HG03097 (cell line): ENCODE data around the gene PDE9A.

Experiments used
- ATAC-seq: cut with Tn5 transposase; IDR thresholded peaks from one replicate; pipeline ENCODE4 v1.9.1; 2021; ENCODE audit not compliant: unreplicated experiment, low FRiP score

Gene PDE9A

DNA sequence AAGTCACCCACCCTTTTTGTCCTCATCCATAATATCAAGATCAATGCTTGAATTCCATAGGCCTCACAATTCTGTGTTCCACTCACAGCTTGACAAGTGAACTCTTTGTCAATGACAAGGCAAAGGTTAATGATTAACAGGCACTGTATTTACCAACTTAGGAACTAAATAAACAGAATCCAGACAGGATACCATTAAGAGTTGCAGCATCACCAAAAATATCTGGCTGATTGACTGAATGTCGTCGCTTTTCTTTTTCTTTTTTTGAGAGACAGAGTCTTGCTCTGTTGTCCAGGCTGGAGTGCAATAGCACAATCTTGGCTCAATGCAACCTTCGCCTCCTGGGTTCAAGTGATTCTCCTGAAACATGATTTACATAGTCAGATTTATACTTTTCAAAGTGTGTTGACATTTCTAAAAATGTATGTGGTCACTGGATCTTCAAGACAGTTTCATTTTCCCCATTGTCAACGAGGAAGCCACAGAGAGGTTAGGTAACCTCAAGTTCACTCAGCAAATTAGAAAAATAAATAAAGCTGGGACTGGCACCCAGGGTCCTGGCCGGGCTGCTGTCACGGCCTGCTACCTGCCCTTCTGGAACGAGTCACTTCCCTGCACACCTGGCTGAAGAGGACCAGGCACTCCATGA lies 81.0 kb downstream of the PDE9A start:
- ATAC-seq: no peak

DNA sequence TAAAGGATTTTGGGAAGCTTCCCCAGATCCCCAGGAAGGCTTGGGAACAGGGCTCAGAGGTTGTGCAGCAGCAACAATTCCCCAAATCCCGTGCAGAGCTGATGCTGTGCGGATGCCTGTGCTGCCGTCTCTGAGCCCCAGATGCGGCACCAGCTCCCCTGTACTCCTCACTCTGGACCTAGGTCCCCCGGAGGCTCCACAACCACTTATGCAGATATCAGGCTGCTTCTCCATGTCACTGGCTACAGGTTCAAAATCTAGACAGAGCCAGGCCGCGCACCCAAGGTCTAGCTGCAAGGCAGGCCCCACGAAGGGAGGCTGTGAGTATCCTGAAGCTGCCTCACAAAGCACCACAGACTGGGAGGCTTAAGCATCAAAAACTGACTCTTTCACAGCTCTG lies 81.6 kb downstream of the PDE9A start:
- no peak for ATAC-seq

DNA sequence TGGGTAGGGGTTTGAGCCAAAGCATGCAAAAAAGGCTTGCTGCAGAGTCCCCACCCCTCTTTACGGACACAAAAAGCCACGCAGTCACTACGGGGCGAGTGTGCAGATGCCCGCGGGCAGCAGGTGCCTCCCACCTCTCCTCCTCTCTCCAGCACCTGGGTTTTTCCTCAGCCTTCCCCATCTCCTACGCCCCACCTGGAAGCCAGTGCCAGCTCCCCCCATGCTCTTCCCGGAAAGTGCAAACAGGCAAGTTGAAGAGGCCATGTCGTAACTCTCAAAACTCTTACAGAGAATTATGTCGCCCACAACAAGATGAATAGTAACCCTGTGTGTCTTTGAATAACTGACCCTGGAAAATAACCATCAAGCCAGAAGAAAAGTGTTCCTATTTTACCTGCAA lies 82.5 kb downstream of the PDE9A start:
- no peak for ATAC-seq

DNA sequence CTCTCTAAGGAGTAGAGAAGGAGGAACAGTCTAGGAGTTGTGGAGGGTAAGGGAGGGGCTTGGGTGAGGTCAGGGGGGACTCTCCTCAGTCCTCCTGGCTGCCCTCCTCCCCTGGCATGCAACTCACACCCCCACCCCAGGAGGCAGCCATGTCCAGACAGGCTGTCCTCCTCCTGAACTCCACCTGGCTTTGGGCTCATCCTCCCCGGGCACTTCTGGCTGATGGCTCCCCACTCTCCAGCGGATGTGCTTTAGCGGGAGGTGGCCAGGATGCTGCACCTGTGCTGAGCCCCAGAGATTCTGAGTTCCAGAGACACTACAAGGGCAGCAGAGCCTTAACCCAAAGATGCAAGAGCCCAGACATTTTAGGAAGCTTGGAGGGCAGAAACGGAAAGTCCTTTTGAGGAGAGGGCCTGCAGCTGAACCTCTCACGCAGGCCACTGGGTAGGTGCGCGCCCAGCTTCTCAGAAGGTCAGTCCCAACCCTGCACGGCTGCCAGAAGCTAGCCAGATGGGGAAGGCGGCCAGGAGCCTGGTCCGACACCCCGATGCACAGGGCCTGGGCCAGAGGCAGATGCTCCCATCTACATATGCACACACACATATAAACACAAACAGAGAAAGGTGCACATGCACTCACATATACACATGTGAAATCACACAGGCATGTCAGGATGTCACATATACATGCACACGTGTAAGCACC lies 83.4 kb downstream of the PDE9A start:
- no peak for ATAC-seq

DNA sequence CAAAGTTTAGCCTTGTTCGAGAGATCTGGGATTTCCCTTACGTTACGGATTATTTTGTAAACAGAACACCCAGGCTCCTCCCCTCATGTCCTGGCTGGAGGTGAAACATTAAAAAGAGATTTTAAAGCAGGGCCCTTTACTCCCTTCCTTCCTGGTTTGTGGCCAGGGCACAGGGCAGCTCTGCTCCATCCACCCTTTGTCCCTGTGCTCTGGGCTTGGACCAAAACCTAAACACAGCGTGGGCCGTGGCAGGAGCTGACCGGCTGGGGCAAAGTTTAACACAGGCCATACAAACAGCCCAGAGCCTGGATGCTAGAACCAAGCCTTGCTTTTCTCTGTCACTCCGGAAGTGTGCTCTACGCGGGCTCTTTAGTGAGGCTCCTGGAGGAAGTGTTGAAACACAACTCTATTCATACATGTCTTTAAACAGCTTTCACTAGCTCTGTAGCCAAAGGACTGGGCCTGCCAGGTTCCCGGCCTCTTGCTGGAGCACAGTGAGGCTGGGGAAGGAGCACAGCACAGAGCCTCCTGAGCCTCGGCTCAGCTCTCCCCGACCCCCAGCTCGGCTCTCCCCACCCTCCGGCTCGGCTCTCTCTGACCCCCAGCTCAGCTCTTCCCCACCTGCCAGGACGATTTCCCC lies 84.7 kb downstream of the PDE9A start:
- no peak for ATAC-seq

DNA sequence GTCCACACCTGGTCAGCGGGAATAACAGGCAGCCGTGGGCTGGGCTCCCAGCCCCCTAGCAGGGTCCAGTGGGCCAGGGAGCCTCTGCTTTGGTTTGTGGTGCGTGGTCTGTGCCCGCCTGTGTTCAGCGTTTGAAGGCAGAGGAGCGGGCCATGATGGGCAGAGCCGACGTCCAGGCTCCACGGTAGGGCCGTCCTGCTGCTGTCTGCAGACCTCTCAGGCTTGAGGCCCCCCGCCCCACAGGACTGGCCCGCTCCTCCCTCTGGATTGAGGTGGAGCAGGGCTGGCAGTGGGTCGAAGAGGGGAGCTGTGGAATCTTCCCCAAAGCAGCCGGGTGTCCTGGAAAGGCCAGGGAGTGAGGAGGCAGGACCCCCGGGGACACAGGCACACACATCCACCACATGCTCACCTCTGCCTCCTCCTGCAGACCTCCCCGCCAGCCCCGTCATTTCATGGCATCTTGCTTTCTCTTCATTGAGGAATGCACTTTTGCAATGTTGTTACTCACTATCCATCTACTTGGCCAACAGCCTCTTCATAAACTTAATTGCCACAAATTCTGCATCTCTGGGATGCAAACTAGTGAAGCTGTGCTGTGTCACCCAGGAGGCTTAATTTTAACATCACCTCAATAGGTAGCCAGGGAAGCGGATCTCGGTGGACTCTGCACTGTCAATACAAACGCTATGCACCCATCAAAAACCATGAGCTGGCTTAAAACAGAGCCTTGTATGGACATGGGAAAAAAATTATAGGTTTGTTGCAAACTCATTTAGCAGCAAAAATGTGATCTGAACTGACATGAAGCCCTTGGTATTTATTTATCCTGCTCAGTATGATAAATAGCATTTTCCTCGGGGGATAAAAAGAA lies 85.9 kb downstream of the PDE9A start:
- ATAC-seq: no peak

DNA sequence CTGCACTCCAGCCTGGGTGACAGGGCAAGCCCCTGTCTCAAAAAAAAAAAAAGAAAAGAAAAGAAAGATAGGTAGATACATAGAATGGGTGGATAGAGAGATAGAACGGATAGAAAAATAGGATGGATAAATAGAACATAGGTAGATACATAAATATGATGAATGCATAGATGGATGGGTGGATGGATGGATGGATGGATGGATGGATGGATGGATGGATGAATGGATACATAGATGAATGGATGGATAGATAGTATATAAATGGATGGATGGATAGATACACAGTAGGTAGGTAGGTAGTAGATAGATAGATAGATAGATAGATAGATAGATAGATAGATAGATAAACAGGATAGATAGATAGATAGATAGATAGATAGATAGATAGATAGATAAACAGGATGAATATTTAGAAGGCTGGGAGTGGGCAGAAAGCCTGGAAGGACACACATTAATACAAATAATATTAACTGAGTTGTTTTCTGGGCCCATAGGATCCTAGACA lies 87.0 kb downstream of the PDE9A start:
- ATAC-seq: no peak

DNA sequence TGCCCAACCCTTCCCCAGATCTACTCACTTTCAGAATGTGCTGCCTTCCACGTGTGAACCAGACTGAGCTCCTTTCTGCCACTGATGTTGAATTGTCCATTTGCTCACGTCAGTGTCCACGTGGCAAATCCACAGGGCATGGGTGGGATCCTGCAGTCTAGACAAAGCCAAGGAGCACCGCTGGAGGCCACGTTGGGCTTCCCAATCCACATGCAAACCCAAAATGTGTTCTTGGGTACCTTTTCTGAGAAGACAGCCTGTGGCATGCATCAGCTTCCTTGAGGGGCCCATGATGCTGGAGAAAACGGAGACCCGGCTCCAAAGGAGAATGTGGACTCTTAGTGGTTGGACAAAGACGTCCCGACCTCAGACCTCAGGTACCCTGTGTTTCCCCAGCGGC lies 87.6 kb downstream of the PDE9A start:
- no peak for ATAC-seq

DNA sequence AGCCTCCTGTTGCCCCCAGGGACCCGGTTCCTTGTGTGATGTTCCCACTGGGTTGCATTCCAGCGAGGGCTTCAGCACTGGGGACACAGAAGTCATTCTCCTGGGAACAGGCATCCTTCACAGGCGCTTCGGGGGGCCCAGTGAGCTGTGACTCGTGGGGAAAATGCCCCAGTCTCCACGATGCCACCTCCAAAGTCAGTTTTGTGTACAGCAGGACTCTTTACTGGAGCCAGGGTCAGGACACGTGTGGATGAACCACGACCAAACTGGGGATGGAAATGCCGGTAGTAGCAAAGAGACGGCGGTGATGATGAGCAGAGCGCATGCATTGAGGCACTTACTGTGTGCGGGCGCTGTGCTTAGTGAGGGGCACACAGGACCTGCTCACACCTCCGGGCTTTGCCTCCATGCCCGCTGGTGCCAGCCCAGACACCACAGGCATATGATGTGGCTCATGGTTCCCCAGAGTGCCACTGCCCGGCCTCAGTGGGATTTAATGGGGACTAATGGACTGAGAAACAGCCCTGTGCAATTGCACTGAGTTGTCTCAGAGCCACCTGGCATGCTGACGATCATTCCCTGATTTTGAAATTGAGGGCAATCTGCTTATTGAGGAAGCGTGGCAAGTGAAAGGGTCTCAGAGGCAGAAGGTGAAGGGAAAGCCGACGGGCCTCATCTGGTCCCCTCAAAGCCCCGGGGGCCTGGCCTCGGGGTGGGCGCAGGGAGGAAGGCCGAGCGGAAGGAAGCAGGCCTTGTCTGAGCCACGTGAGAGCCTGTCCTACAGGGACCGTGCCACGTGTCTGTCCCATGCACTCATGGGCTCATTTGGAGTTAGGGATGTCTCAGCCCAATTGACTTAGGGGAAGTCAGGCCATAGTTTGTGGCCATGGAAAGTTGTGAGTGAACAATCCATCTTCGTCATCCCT lies 91.4 kb downstream of the PDE9A start:
- ATAC-seq: no peak

DNA sequence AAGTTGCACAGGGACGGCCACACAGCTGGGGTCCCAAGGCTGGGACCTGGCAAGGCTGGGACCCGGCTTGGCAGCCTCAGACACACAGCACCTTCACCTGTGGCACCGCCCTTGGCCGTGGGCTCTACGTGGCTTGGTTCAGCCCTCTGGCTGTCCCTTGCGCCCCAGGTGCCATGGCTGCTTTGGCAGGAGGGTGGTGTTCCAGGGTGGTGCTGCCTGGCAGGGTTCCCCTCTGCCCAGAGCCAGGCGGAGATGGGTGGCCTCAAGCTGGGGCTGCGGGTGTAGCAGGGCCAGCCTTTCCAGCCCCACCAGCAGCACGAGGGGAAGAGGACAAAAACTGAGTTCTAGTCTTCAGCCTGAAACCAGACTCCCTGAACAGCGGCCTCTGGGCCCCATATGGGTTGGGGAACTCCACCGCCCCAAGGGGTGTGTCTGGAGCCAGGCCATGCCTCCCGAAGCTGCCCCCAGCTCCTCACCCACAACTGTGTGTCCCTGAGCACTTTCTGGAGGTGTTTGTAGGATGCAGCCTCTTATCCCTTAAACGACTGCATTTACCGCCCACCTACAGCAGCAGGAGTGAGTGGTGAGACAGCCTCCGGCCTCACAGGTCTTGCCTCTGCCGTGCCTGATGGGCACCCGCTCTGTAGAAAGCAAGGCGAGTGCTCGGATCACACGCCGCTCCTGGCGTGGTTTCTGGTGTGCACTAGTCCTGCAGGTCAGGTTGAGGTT lies 92.3 kb downstream of the PDE9A start:
- ATAC-seq: no peak

DNA sequence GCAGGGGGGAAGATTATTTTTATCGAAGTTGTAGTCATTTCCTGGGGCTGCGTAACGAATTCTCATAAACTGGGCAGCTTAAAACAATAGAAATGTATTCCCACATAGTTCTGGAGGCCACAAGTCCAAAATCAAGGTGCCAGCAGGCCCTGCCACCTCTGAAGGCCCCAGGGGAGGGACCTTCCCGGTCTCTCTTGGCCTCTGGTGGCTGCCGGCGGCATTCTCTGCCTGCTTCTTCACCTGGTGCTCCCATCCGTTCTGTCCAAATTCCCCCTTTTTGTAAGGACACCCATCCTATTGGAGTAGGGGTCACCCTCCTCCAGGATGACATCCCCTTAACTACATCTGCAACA lies 92.8 kb downstream of the PDE9A start:
- no peak for ATAC-seq

DNA sequence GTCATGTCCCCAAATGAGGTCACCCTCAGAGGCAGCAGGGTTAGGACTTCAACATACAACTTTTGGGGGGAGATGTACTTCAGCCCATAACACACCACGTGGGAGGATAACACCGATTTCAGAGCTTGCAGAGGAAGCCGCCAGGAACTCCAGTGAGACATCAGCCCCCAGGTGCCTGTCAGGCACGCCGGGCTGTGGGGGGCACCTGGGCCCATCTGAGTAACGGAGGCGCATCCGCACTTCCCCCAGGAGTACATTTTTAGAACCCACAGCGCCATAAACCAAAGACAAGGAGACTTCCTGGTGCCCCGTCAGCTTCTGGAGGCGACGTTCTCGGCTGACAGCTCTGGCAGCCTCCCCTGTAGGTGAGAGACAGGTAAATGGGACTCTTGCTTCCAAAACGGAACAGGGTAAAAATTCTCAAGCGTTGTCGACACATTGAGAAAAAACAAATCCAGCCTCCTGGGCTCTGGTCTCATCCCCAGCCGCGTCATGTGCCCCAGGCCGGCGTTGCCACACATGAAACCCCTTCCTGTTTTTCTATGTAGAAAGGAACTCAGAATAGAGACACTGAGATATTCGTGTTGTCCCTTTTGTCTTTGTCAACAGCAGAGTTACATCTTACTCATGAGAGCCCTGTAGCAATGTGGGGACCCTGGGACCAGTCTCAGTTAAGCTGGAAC lies 93.3 kb downstream of the PDE9A start:
- ATAC-seq: no peak

DNA sequence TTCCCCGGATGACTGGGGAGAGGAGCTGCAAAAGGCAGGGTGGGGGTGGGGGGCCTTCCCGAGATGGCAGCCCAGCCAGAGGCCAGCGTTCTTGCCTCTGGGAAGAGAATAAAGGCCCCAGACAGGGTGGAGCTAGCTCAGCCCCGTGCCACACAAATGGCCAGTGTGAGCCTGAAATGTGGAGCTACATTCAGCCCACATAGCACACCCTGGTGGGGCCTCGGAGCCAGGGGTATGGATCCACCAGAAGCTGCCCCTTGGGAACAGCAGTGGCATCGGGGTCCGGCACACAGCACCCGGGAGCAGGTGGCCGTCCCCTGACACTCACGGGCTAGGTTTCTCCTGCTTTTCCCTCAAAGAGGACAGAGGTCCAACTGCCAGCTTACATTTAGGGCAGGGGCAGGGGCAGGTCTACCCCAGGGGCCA lies 93.9 kb downstream of the PDE9A start:
- ATAC-seq: no peak

DNA sequence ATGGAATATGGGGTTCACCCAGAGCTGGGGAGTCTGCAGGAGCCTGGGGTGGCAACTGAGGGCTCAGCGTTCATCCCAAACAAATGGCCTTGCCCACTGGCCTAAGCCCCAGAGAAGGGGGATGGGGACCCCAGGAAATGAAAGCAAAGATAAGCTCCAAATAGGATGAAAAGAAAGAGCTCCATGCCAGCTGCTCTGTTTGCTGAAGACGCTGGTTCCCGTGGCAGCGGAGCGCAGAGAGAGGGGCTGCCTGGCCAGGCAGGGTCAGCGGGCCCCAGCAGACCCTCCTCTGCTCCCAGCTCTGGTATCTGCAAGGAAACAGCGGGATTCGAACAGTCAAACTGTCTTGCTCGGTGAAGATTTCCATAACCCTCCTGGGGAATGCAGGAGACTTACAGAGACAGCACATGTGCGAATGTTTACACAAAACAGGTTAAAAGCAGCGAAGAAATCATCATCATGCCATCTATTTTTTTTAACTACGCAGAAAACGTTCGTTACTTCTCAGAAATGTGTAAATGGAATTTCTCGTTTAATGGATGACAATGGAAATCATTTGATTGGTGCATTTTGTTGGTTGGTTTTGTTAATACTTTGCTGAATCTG lies 94.4 kb downstream of the PDE9A start:
- no peak for ATAC-seq

DNA sequence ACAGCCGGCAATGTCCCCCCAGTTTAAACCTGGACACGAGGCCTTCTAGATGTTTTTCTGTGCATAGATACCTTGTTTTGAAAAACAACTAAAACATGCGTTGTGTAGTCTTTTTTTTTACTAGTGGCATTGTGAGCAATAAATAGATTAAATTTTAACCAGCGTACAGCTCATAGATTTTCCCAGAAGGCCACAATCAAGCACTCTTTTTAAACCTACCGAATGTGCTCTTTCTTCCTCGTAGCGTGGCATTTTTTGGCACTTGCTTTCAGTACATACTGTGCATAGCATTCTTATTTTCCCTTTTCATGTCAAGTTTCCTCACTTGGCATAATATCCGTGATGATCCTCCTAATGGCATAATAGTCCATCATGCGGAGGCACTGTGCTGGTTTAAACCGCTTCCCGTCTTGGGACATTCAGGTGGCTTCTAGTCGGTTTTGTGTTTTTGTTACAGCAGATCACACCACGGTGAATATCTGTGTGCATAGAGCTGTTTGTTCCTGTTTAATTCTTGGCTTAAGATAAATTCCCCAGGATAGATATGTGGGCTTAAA lies 95.3 kb downstream of the PDE9A start:
- no peak for ATAC-seq

DNA sequence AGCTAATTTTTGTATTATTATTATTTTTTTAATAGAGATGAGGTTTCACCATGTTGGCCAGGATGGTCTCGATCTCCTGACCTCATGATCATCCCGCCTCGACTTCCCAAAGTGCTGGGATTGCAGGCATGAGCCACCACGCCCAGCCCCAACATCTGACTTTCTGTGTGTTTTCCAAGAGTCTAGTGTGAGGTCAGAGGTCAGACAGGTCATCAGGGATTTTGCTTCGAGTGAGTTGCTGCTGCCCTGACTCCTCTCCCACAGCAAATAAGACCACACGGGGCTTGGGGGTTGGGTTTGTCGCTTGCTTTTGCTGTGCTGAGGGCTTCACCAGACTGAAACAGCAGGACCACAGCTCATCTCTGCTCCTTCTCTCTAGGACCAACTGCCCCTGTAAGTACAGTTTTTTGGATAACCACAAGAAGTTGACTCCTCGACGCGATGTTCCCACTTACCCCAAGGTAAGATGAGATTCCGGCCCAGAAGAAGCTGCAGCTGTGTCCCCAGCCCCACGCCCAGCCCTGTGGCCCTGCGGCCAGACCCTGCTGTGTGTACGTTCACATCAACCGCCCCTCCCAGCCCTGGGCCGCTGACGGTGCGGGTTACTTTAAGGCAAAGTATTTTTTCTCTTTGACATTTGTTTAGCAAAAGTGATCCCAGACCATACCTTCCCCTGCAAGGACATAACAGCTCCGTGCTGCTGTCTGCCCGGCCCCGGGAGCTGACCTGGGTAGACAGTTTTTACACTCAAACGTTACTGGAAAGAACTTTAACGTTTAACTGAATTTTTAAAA lies 97.5 kb downstream of the PDE9A start:
- no peak for ATAC-seq

DNA sequence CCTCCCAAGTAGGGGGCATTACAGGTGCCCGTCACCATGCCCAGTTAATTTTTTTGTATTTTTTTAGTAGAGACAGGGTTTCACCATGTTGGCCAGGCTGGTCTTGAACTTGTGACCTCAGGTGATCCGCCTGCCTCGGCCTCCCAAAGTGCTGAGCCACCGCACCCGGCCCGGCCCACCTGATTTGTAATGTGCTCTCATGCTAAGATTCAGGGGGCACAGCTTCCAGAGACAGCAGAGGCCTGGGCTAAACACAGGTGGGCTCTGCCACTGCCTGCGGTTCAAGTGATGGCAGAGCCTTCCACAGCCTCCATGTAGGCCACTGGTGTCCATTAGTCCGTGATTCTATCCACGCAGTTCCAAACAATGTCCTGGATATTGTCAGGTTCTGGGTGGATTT lies 98.4 kb downstream of the PDE9A start:
- ATAC-seq: no peak
